Fibroblast of pulmonary artery (primary cell): ENCODE data around the gene TEX29.

ENCODE experiments used
- DNase-seq: peaks from one replicate; pipeline ENCODE4 v3.0.0-alpha.2; 2010; ENCODE audit warnings: low read depth
- H3K4me3 ChIP-seq: replicated peaks from 2 replicates; pipeline ENCODE4 v1.5.1; 2011; ENCODE audit warnings: low read depth, mild to moderate bottlenecking, control low read depth, low read length, moderate library complexity
- TF ChIP-seq, protein P1 (sequence below): IDR thresholded peaks from 2 replicates; pipeline ENCODE4 v1.5.1; 2011; ENCODE audit warnings: mild to moderate bottlenecking, control low read depth, low read length, inconsistent platforms; ENCODE audit errors: missing control alignments

TEX29 gene

DNA sequence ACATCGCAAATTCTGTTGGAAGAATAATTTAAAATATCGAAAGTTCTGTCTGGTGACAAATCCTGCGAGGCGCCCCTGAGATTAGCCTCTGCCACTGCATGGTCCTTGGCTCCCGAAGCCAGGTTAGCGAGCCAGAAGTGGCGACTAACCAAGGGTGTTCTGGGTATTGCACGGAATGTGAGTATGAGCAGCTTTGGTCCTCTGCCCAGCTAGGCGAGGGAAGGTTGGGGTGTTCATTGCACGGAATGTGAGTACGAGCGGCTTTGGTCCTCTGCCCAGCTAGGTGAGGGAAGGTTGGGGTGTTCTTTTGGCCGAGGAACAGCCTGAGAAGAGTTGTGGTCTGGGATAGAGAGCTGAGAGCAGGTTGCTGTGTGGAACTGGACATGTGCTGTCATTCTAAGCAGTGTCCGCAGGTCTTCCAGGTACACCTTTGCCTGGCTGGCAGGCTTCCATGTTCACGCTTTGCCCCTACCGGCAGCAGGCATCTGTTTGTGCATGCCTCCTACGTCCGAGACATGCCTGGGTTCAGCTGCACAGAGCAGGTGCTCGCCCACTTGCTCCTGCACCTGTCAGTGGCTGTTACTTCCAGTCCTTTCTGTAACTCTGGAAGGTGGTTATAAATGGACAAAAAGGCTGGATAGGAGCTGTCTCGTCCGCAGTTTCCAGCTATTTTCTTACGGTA is 18.3 kb upstream of the TEX29 start:
- TF ChIP-seq, protein P1, sequence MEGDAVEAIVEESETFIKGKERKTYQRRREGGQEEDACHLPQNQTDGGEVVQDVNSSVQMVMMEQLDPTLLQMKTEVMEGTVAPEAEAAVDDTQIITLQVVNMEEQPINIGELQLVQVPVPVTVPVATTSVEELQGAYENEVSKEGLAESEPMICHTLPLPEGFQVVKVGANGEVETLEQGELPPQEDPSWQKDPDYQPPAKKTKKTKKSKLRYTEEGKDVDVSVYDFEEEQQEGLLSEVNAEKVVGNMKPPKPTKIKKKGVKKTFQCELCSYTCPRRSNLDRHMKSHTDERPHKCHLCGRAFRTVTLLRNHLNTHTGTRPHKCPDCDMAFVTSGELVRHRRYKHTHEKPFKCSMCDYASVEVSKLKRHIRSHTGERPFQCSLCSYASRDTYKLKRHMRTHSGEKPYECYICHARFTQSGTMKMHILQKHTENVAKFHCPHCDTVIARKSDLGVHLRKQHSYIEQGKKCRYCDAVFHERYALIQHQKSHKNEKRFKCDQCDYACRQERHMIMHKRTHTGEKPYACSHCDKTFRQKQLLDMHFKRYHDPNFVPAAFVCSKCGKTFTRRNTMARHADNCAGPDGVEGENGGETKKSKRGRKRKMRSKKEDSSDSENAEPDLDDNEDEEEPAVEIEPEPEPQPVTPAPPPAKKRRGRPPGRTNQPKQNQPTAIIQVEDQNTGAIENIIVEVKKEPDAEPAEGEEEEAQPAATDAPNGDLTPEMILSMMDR, result no peak
- no peak for DNase-seq

DNA sequence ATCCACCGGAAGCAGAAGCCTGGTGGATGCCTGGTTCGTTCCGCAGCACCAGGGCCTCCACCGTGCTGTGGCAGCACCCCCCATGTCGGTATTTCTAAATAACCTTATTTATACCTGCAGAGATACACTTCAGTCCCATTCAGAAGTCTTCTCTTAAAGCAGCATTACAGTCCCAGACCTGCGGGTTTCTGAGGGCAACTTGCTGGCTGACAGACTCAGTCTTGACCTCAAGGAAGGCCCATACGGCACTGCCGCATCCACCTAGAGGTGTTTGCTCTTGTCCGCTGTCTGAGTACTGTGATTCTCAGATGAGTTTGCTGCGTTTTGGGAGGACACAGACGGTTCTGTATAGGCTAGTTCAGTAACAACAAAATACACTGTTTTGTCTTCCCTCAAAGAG is 16.9 kb upstream of the TEX29 start:
- TF ChIP-seq, protein P1, result no peak
- H3K4me3 ChIP-seq, result no peak overlapping the region
- no peak for DNase-seq

More for the DNA sequence above, 18.3 kb upstream of the TEX29 start:
- H3K4me3 ChIP-seq, result no peak overlapping the region

DNA sequence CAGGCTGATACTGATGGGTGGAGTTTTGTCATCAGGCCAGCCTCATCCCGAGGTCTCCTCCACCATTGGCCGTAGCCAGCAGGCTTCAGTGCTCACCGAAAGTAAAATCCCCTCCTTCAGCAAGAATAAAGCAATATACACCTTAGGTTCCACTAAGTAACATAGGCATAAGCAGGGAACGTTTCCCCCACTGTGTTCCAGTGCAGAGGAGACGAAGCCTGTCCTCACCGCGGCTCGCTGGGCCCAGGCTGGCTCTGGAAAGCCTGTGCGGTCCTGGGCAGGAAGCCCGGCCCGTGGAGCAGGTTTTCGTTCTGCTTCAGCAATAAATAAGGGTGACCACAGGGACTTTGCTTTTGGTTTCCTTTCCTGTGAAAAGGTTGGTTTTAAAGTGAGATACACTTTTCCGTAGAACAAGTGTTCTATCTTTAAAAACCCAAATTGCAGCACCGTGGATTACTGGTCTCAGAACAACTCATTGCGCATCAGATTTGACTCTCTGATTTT is 16.3 kb upstream of the TEX29 start:
- H3K4me3 ChIP-seq, result no peak overlapping the region
- TF ChIP-seq, protein P1, result no peak
- no peak for DNase-seq

DNA sequence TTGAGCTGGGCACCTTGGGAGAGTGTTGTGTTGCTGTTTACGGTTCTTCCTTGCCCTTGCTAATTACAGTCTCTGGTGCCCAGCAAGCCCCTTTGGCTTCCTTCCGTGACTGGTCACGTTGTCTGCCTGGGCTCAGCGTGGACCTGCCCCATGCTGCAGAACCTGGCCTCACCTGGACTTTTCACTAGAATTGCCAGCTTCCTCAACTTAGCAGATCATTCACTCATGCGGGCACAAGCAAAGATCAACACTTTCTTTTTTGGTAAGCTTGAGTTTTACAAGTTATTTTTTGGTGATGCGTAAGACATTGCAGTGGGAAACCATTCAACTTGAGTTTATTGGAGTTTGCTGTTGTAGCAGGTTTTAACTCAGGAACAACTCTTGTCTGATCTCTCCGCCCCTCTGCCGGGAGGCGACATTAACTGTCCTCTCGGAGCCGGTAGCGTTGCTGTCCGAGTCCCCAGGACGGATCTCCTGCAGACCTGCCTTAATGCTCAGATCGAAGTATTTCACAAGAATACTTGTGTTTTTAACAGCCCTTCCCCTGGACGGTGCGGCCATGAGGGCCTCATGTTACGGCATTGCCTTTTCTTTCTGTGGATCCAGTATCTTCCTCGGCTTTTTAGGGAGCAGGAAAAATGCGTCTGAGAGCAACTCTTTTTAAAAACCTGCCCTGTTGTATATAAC is 15.7 kb upstream of the TEX29 start:
- DNase-seq, result no peak
- TF ChIP-seq, protein P1, result no peak
- no peak overlapping the region for H3K4me3 ChIP-seq

DNA sequence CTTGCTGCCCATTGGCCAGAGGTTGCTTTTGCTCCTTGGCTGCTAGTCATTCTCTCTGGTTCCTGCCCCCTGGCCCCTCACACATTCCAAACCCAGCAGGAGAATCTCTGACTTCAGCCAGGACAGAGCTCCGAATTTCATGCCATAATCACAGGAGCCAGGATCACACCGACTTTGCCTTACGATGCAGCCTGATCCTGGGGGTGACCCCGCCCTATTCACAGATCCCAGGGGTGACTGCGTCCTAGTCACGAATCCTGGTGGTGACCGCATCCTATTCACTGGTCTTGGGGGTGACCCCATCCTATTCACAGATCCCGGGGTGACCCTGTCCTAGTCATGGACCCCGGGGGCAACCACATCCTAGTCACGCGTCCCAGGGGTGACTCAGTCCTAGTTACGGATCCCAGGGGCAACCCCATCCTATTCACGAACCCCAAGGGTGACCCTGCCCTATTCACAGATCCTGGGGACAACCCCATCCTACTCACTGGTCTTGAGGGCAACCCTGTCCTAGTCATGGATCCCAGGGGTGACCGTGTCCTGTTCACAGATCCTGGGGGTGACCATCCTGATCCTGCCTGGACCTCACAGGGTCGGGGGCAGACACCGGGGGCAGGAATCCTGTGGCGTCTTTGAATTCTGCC is 7.4 kb upstream of the TEX29 start:
- TF ChIP-seq, protein P1, result no peak
- H3K4me3 ChIP-seq, result no peak overlapping the region
- no peak for DNase-seq

DNA sequence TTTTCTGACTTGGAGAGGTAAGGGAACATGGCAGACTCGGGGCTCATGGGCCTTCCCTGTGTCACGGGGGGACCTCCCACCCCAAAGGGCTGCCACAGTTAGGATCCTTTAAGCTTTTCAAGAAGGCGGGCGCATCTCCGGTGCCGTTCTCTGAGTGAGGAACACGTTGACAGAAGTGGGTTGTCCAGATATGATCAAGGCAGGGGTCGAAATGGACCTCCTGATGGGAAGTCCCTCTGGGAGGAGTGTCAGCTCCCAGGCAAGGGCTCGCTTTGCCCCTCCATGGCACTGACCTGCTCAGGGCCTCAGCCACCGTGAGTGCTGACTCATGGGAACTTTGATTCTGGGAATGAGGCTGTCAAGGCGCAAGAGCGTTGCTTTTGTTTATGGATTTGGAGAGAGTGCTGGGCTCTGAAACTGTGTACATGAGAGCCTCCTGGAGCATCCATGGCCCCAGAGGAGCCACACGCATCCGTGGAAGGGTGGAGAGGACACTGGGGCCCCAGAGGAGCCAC is 6.5 kb upstream of the TEX29 start:
- no peak overlapping the region for H3K4me3 ChIP-seq
- TF ChIP-seq, protein P1, result no peak
- no peak for DNase-seq
